ENCODE results near the gene TRPM8. TPM values are rescaled to one million over a fixed set of nuclear protein-coding genes. Genes with fewer than 3 reads are reported as not detected.
A peak's percentile ranks its signal among the peaks of the same experiment; 100 is the strongest.

Gene TRPM8
- total and polyA plus RNA-seq, 2 experiments from 2014 or later = 0.11 to 0.14 TPM

GRCh38 chr2:233922471-233922870 is 5.3 kb downstream of the TRPM8 start (continued):
- no peak for TF ChIP-seq CTCF (conservative IDR thresholded peaks at IDR 0.05; ENCODE audit: low read depth in 2 of 2)

GRCh38 chr2:233925402-233925801 is 8.2 kb downstream of the TRPM8 start:
- H3K4me3 ChIP-seq = no peak overlapping the region
- H4K20me1 ChIP-seq (replicated peaks; ENCODE audit: insufficient read depth) = no peaks in the 10 kb centered on the region
- TF ChIP-seq ETS1 (IDR thresholded peaks at IDR 0.05) (no peak), EZH2 (IDR thresholded peaks at IDR 0.05; ENCODE audit: low read depth, unreplicated experiment) (no peak), REST (IDR thresholded peaks at IDR 0.05; ENCODE audit: unreplicated experiment) (no peak), POLR2AphosphoS5 (IDR thresholded peaks at IDR 0.05; ENCODE audit: low read depth) (no peak), EZH2phosphoT487 (IDR thresholded peaks at IDR 0.05; ENCODE audit: unreplicated experiment) (no peak), ZNF331 (CRISPR knock-in tag; IDR thresholded peaks at IDR 0.05; ENCODE audit: low read depth) (no peak), ZNF114 (CRISPR knock-in tag; IDR thresholded peaks at IDR 0.05) (no peak), ZNF462 (CRISPR knock-in tag; IDR thresholded peaks at IDR 0.05) (no peak), CREB1 (CRISPR knock-in tag; IDR thresholded peaks at IDR 0.05; ENCODE audit: low read depth) (no peak)
- ATAC-seq = peak; percentile 21; the same call in 2 of the 3 replicates
- DNase-seq (ENCODE audit: low spot score) = no peak
- H3F3A ChIP-seq (replicated peaks; ENCODE audit: low read depth) = no peaks in the 10 kb centered on the region
- H3K9me3 Mint-ChIP-seq = no peaks in the 10 kb centered on the region
- no peak overlapping the region for H3K4me2 ChIP-seq
- H3K4me1 Mint-ChIP-seq = peaks cover 18% of the 10 kb centered on the region
- no peaks in the 10 kb centered on the region for H3K36me3 ChIP-seq (ENCODE audit: insufficient read depth)
- H3K4me3 Mint-ChIP-seq = no peak overlapping the region
- 0 out of 2 replicates have a peak overlapping the region, but pooled peaks have one; percentile 57 for H3K27ac Mint-ChIP-seq
- H3K36me3 Mint-ChIP-seq (ENCODE audit: low read depth) = no peaks in the 10 kb centered on the region
- no peaks in the 10 kb centered on the region for H3K27me3 ChIP-seq (ENCODE audit: insufficient read depth)
- no peak overlapping the region for H2AFZ ChIP-seq
- H3K4me1 ChIP-seq (ENCODE audit: insufficient read depth) = peaks cover 16% of the 10 kb centered on the region
- no peak overlapping the region for H3K27ac ChIP-seq (ENCODE audit: low read depth)
- no peaks in the 10 kb centered on the region for H3K79me2 ChIP-seq (replicated peaks; ENCODE audit: insufficient read depth)
- no peaks in the 10 kb centered on the region for H3K9me2 ChIP-seq (ENCODE audit: insufficient read depth)
- peaks cover 9% of the 10 kb centered on the region for H3K27me3 Mint-ChIP-seq (ENCODE audit: insufficient read depth, low read depth, poor library complexity)

All from GM23338 (cell line).